ENCODE data around the gene PNPO. TPM values are rescaled to one million over a fixed set of nuclear protein-coding genes. Genes with fewer than 3 reads are reported as not detected.

Gene PNPO
- total and polyA plus RNA-seq, 2 of the 13 experiments (the other 11 are each of a cell fraction or from before 2014, with no cell fraction given), result 47.9 to 63.3 TPM

GRCh38 chr17:47946929-47947397 is 5.6 kb downstream of the PNPO start (continued):
- TF ChIP-seq ZNF614 (CRISPR knock-in tag; IDR thresholded peaks at IDR 0.05; ENCODE audit: borderline replicate concordance) (no peak), MXI1 (IDR thresholded peaks at IDR 0.05; ENCODE audit: borderline replicate concordance, low read depth, low read length) (peak; percentile 74; the same call in 1 of the 3 replicates), MTERF4 (CRISPR knock-in tag; IDR thresholded peaks at IDR 0.05) (no peak), SPEN (CRISPR knock-in tag; IDR thresholded peaks at IDR 0.05; ENCODE audit: low read depth) (no peak), CREB1 (IDR thresholded peaks at IDR 0.05) (peak; percentile 62), CREB1 (CRISPR knock-in tag; IDR thresholded peaks at IDR 0.05) (peak; percentile 72), ZBTB20 (CRISPR knock-in tag; IDR thresholded peaks at IDR 0.05; ENCODE audit: borderline replicate concordance, low read depth) (0 out of 2 replicates have a peak, but pooled peaks have one; percentile 25), DR1 (CRISPR knock-in tag; IDR thresholded peaks at IDR 0.05) (no peak), RAD21 (CRISPR knock-in tag; IDR thresholded peaks at IDR 0.05) (0 out of 2 replicates have a peak, but pooled peaks have one; percentile 27), SALL2 (CRISPR knock-in tag; IDR thresholded peaks at IDR 0.05) (no peak), TCF12 (IDR thresholded peaks at IDR 0.05) (no peak), TCF12 (CRISPR knock-in tag; IDR thresholded peaks at IDR 0.05) (no peak), HMG20A (CRISPR knock-in tag; IDR thresholded peaks at IDR 0.05; ENCODE audit: borderline replicate concordance) (no peak), ZNF790 (CRISPR knock-in tag; IDR thresholded peaks at IDR 0.05; ENCODE audit: borderline replicate concordance) (no peak), ZNF256 (CRISPR knock-in tag; conservative IDR thresholded peaks at IDR 0.05) (no peak), NFE2 (CRISPR knock-in tag; IDR thresholded peaks at IDR 0.05) (no peak), HHEX (CRISPR knock-in tag; IDR thresholded peaks at IDR 0.05) (no peak), ZBTB43 (CRISPR knock-in tag; conservative IDR thresholded peaks at IDR 0.05) (no peak), ZNF180 (CRISPR knock-in tag; IDR thresholded peaks at IDR 0.05; ENCODE audit: borderline replicate concordance, low read depth) (no peak), ZHX2 (IDR thresholded peaks at IDR 0.05; ENCODE audit: low read depth) (no peak), ZHX2 (CRISPR knock-in tag; IDR thresholded peaks at IDR 0.05; ENCODE audit: borderline replicate concordance) (no peak), MXD4 (CRISPR knock-in tag; IDR thresholded peaks at IDR 0.05) (no peak)
